Measurements from ENCODE around the gene NEXN. TPM values are rescaled to one million over a fixed set of nuclear protein-coding genes. Genes with fewer than 3 reads are reported as not detected.
A peak's percentile ranks its signal among the peaks of the same experiment; 100 is the strongest.

Gene NEXN
- total RNA-seq: 10 to 100 TPM in 2 of 4 donors, 1 to 10 TPM in 1, under 1 TPM in 1; 0.76 to 34.1 (median 8.2) TPM

- Histone ChIP-seq H3K36me3 (no peaks in the 10 kb centered on the region), H3K27ac (peak within 1 kb of the TSS; percentile 77 to 92 (median 84)), H3K4me1 (peaks cover 0 to 25% (median 0%) of the 10 kb centered on the region in 3 donors), H3K27me3 (peaks cover 0 to 7% (median 0%) of the 10 kb centered on the region in 4 donors), H3K4me3 (peak within 1 kb of the TSS; percentile 53 to 75 (median 65)), H3K9me3 (no peaks in the 10 kb centered on the region)
- WGBS, 2 donors: 19 to 29% methylated on average over 13 to 25 of the region's 36 CpGs
- TF ChIP-seq POLR2A (IDR thresholded peaks at IDR 0.05) (peak in 2 of 4 donors; percentile 42 to 54), CTCF (IDR thresholded peaks at IDR 0.05) (no peak)
- intact Hi-C loops (cut with DNase I): no loop called here
- DNase-seq: no peak
These were observed at the start of gene NEXN for GRCh38 chr1:77888081-77888780. Gene NEXN (plus strand): TSS chr1:77888624. CDS start chr1:77916107, 27,483 bp downstream.

GRCh38 chr1:77841574-77841973 lies 46.9 kb upstream of the NEXN start:
- WGBS, 2 donors: 20 to 82% methylated on average over 1 of the region's 1 CpG
- TF ChIP-seq CTCF (IDR thresholded peaks at IDR 0.05) (no peak), POLR2A (IDR thresholded peaks at IDR 0.05) (no peak)
- H3K27ac ChIP-seq: no peak overlapping the region
- no peaks in the 10 kb centered on the region for H3K4me1 ChIP-seq
- DNase-seq: no peak
- no peaks in the 10 kb centered on the region for H3K27me3 ChIP-seq
- no peaks in the 10 kb centered on the region for H3K9me3 ChIP-seq
- peaks cover 0 to 34% (median 4%) of the 10 kb centered on the region in 3 donors for H3K36me3 ChIP-seq
- no peak overlapping the region for H3K4me3 ChIP-seq
- intact Hi-C loops (cut with DNase I): no loop called here

- Histone ChIP-seq H3K36me3 (peaks cover 0 to 34% (median 4%) of the 10 kb centered on the region in 3 donors), H3K27me3 (no peaks in the 10 kb centered on the region), H3K4me1 (no peaks in the 10 kb centered on the region), H3K9me3 (no peaks in the 10 kb centered on the region), H3K4me3 (no peak overlapping the region), H3K27ac (no peak overlapping the region)
- intact Hi-C loops (cut with DNase I): no loop called here
- 95 to 96% methylated on average over 1 of the region's 1 CpG for WGBS, 2 donors
- DNase-seq: no peak
- no peak for TF ChIP-seq POLR2A (IDR thresholded peaks at IDR 0.05)
- TF ChIP-seq CTCF (IDR thresholded peaks at IDR 0.05): no peak
These were observed 42.5 kb upstream of the NEXN start for GRCh38 chr1:77845951-77846350.

GRCh38 chr1:77846966-77847365 lies 41.5 kb upstream of the NEXN start:
- no peak for DNase-seq
- WGBS, 2 donors: 50 to 75% methylated on average over 3 of the region's 3 CpGs

More at GRCh38 chr1:77846966-77847365, 41.5 kb upstream of the NEXN start:
- intact Hi-C loops (cut with DNase I): no loop called here
- Histone ChIP-seq H3K9me3 (no peaks in the 10 kb centered on the region), H3K36me3 (peaks cover 0 to 34% (median 4%) of the 10 kb centered on the region in 3 donors), H3K27ac (no peak overlapping the region), H3K4me1 (no peaks in the 10 kb centered on the region), H3K27me3 (no peaks in the 10 kb centered on the region), H3K4me3 (no peak overlapping the region)
- TF ChIP-seq POLR2A (IDR thresholded peaks at IDR 0.05) (no peak), CTCF (IDR thresholded peaks at IDR 0.05) (no peak)
